ENCODE data around the gene SIX6.
"Not testable (repeated sequence)": the region's sequence is repeated elsewhere in the genome, so short reads cannot be mapped to it uniquely, and the experiment has no call there.

Gene SIX6

GRCh38 chr14:60508707-60509437 lies at the start of gene SIX6:
TSS of gene SIX6 (plus strand) at chr14:60509146. CDS start at chr14:60509399, 253 bp downstream.
- no peak for DNase-seq (ENCODE audit: low spot score)

GRCh38 chr14:60480248-60480647 lies 28.7 kb upstream of the SIX6 start:
- DNase-seq (ENCODE audit: low spot score) = not testable (repeated sequence)

GRCh38 chr14:60482743-60483142 lies 26.2 kb upstream of the SIX6 start:
- no peak for DNase-seq (ENCODE audit: low spot score)

GRCh38 chr14:60485057-60485597 lies 23.8 kb upstream of the SIX6 start:
- no peak for DNase-seq (ENCODE audit: low spot score)

- DNase-seq (ENCODE audit: low spot score) = no peak
Observed at GRCh38 chr14:60485598-60486251, 23.2 kb upstream of the SIX6 start, which contains the start of gene C14orf39. TSS of gene C14orf39 (minus strand) at chr14:60486063. CDS start at chr14:60485078, 985 bp downstream.

- no peak for DNase-seq (ENCODE audit: low spot score)
Observed at GRCh38 chr14:60487211-60487610, 21.7 kb upstream of the SIX6 start.

GRCh38 chr14:60488175-60488574 lies 20.8 kb upstream of the SIX6 start:
- no peak for DNase-seq (ENCODE audit: low spot score)

GRCh38 chr14:60490270-60490669 lies 18.7 kb upstream of the SIX6 start:
- DNase-seq (ENCODE audit: low spot score) = no peak

GRCh38 chr14:60495946-60496345 lies 13.0 kb upstream of the SIX6 start:
- DNase-seq (ENCODE audit: low spot score) = no peak

GRCh38 chr14:60502541-60502940 lies 6.4 kb upstream of the SIX6 start:
- DNase-seq (ENCODE audit: low spot score) = no peak

- no peak for DNase-seq (ENCODE audit: low spot score)
Observed at GRCh38 chr14:60505448-60505847, 3.5 kb upstream of the SIX6 start.

GRCh38 chr14:60506010-60506409 lies 2.9 kb upstream of the SIX6 start:
- DNase-seq (ENCODE audit: low spot score) = no peak

- DNase-seq (ENCODE audit: low spot score) = no peak
Observed at GRCh38 chr14:60506462-60506984, 2.4 kb upstream of the SIX6 start.

- DNase-seq (ENCODE audit: low spot score) = no peak
Observed at GRCh38 chr14:60506985-60507829, 1.7 kb upstream of the SIX6 start.

GRCh38 chr14:60508363-60508706 lies 611 bp upstream of the SIX6 start:
- no peak for DNase-seq (ENCODE audit: low spot score)

- DNase-seq (ENCODE audit: low spot score) = no peak
Observed at GRCh38 chr14:60509438-60510253, 700 bp downstream of the SIX6 start.

GRCh38 chr14:60510254-60510950 lies 1.5 kb downstream of the SIX6 start:
- DNase-seq (ENCODE audit: low spot score) = no peak

GRCh38 chr14:60510951-60511599 lies 2.1 kb downstream of the SIX6 start:
- no peak for DNase-seq (ENCODE audit: low spot score)

- no peak for DNase-seq (ENCODE audit: low spot score)
Observed at GRCh38 chr14:60512126-60512525, 3.2 kb downstream of the SIX6 start.

GRCh38 chr14:60512973-60513571 lies 4.1 kb downstream of the SIX6 start:
- DNase-seq (ENCODE audit: low spot score) = no peak
